ENCODE measurements around the gene CTBP2. TPM values are rescaled to one million over a fixed set of nuclear protein-coding genes. Genes with fewer than 3 reads are reported as not detected.

CTBP2 gene
- total and polyA plus RNA-seq, 10 of the 15 experiments (the other 5 are each of a cell fraction or from before 2014, with no cell fraction given): 0.02 to 0.72 (median 0.06) TPM; not detected in 2

- no peak for ATAC-seq
Measured at GRCh38 chr10:124939290-124939689, 221.1 kb downstream of the CTBP2 start.

More at GRCh38 chr10:124939290-124939689, 221.1 kb downstream of the CTBP2 start:
- no peak overlapping the region for H3K9ac ChIP-seq (ENCODE audit: control insufficient read depth, insufficient read depth, low read length)
- H3K36me3 ChIP-seq (ENCODE audit: control insufficient read depth in 2 of 2, insufficient read depth in 2 of 2, low read length in 1 of 2): no peaks in the 10 kb centered on the region; a peak in 1 of 4 replicates
- FAIRE-seq (no peak), DNase-seq (ENCODE audit: low read depth, low spot score) (no peak)
- RAD21 ChIA-PET (ENCODE audit: unreplicated experiment): no interaction called here
- no peak overlapping the region for H3K27ac ChIP-seq (ENCODE audit: control insufficient read depth, insufficient read depth)
- SMC1A ChIA-PET (ENCODE audit: uncharacterized antibody, unreplicated experiment): interaction anchor here (1.3 kb wide), 1 partner anchor 24 kb away, joined by 3 read pairs; no protein-coding TSS in a partner anchor
- no peaks in the 10 kb centered on the region for H3K27me3 ChIP-seq (replicated peaks in 1 of 2; ENCODE audit: control insufficient read depth in 2 of 2, insufficient read depth in 2 of 2, low read length in 1 of 2)
- no peak for TF ChIP-seq CEBPB (IDR thresholded peaks at IDR 0.05; ENCODE audit: borderline replicate concordance in 1 of 2, low read depth in 2 of 2, low read length in 2 of 2)
- TF ChIP-seq SREBF1 (IDR thresholded peaks at IDR 0.05; ENCODE audit: low read length): no peak
- no peak for TF ChIP-seq MLLT1 (IDR thresholded peaks at IDR 0.05)
- no peak for TF ChIP-seq ATF3 (IDR thresholded peaks at IDR 0.05; ENCODE audit: borderline replicate concordance, extremely low read depth, low read depth, low read length)
- TF ChIP-seq SIX5 (IDR thresholded peaks at IDR 0.05; ENCODE audit: low read depth, low read length, severe bottlenecking): no peak
- TF ChIP-seq TAF1 (IDR thresholded peaks at IDR 0.05; ENCODE audit: borderline replicate concordance, low read depth, low read length): no peak
- no peak for TF ChIP-seq YBX1 (IDR thresholded peaks at IDR 0.05)
- no peak for TF ChIP-seq WRNIP1 (IDR thresholded peaks at IDR 0.05; ENCODE audit: borderline replicate concordance, low read depth, low read length)
- TF ChIP-seq MYB (IDR thresholded peaks at IDR 0.05; ENCODE audit: borderline replicate concordance, low read depth, low read length): no peak
- TF ChIP-seq PRDM15 (CRISPR knock-in tag; IDR thresholded peaks at IDR 0.05): no peak
- no peak for TF ChIP-seq TCF3 (IDR thresholded peaks at IDR 0.05; ENCODE audit: borderline replicate concordance, insufficient read depth, low read depth, low read length)
- no peak for TF ChIP-seq MEF2B (IDR thresholded peaks at IDR 0.05; ENCODE audit: partially characterized antibody, poor library complexity, severe bottlenecking)
- TF ChIP-seq EP300 (IDR thresholded peaks at IDR 0.05; ENCODE audit: borderline replicate concordance in 1 of 2, control insufficient read depth in 1 of 2, low read depth in 2 of 2, low read length in 2 of 2): no peak
- TF ChIP-seq SMC3 (IDR thresholded peaks at IDR 0.05; ENCODE audit: borderline replicate concordance, low read length): no peak
- no peak for TF ChIP-seq USF2 (IDR thresholded peaks at IDR 0.05; ENCODE audit: borderline replicate concordance, low read depth, low read length)
- no peak for TF ChIP-seq IKZF2 (IDR thresholded peaks at IDR 0.05)
- no peak for TF ChIP-seq CHD2 (IDR thresholded peaks at IDR 0.05; ENCODE audit: borderline replicate concordance, low read depth, low read length)
- no peak for TF ChIP-seq HDGF (IDR thresholded peaks at IDR 0.05)
- no peaks in the 10 kb centered on the region for H3K9me3 ChIP-seq (replicated peaks; ENCODE audit: control insufficient read depth, insufficient read depth, low read length)
- H2AFZ ChIP-seq (ENCODE audit: control insufficient read depth, low read depth, low read length): no peak overlapping the region
- CTCF ChIA-PET: no interaction called here
- peaks cover 5% of the 10 kb centered on the region; the same call in 1 of the 2 replicates for H3K4me1 ChIP-seq (ENCODE audit: control insufficient read depth, insufficient read depth, low read length)
- BruUV-seq (replicated peaks): no TSS peak
- H3K79me2 ChIP-seq (ENCODE audit: control insufficient read depth, insufficient read depth, low read length): peaks cover 41% of the 10 kb centered on the region
- WGBS (ENCODE audit: insufficient coverage, insufficient replicate concordance, low lambda C conversion rate, missing lambda C conversion rate): 100% methylated on average over 1 of the region's 1 CpG
- H4K20me1 ChIP-seq (ENCODE audit: control insufficient read depth, insufficient read depth): no peaks in the 10 kb centered on the region
- H3K4me2 ChIP-seq (ENCODE audit: control insufficient read depth, insufficient read depth): no peak overlapping the region
- POLR2A ChIA-PET: no interaction called here
- no peak overlapping the region for H3K4me3 ChIP-seq
- in situ Hi-C loops (cut with MboI) (no loop called here), intact Hi-C loops (cut with micrococcal nuclease; ENCODE audit: unreplicated experiment) (no loop called here)

Measured in GM12878 (cell line).